Activated T-cell treated with anti-CD3 and anti-CD28 coated beads, Interleukin-2, amount 50 U/mL, for 4 hours (primary cell): ENCODE data around the gene HSPB7. TPM values are rescaled to one million over a fixed set of nuclear protein-coding genes. Genes with fewer than 3 reads are reported as not detected.
"Not testable (repeated sequence)": the region's sequence is repeated elsewhere in the genome, so short reads cannot be mapped to it uniquely, and the experiment has no call there.

Experiments
- ATAC-seq, 2 donors: fragments of 200-7000 bp; cut with Tn5 transposase; one replicate each; pipeline ENCODE4 v1.10.0; 2021
- DNase-seq: peaks from one replicate; pipeline ENCODE4 v3.0.0-alpha.2; 2020
- H3K27me3 Mint-ChIP-seq: one replicate; pipeline ENCODE4 v1.8.0; 2021; ENCODE audit warnings: low read depth, mixed read lengths
- H3K36me3 Mint-ChIP-seq: one replicate; pipeline ENCODE4 v1.8.0; 2022; ENCODE audit warnings: mixed read lengths; ENCODE audit not compliant: insufficient read depth
- H3K4me1 Mint-ChIP-seq: one replicate; pipeline ENCODE4 v1.8.0; 2021; ENCODE audit warnings: low read depth, mixed read lengths
- H3K4me3 Mint-ChIP-seq: one replicate; pipeline ENCODE4 v1.8.0; 2021; ENCODE audit warnings: mild to moderate bottlenecking, moderate library complexity, mixed read lengths
- H3K9me3 Mint-ChIP-seq: one replicate; pipeline ENCODE4 v1.8.0; 2021; ENCODE audit warnings: mixed read lengths
- total RNA-seq, 3 donors: library from RNA; stranded (reverse); gene quantifications; one replicate each; pipeline ENCODE4 v1.2.1, GENCODE V29; 2021

HSPB7 gene
- total RNA-seq, 3 donors from 2014 or later, result 0.16 to 0.43 (median 0.24) TPM

GRCh38 chr1:15994590-15995351 lies 23.1 kb downstream of the HSPB7 start:
- Mint-ChIP-seq H3K4me3 (no peak overlapping the region), H3K27me3 (no peaks in the 10 kb centered on the region), H3K36me3 (no peaks in the 10 kb centered on the region), H3K9me3 (no peaks in the 10 kb centered on the region), H3K4me1 (no peaks in the 10 kb centered on the region)
- ATAC-seq (peak; percentile 70 to 89), DNase-seq (peak; percentile 44)

- DNase-seq, result no peak
- Mint-ChIP-seq H3K4me1 (no peaks in the 10 kb centered on the region), H3K36me3 (no peaks in the 10 kb centered on the region), H3K27me3 (no peaks in the 10 kb centered on the region), H3K4me3 (no peak overlapping the region), H3K9me3 (no peaks in the 10 kb centered on the region)
- no peak for ATAC-seq
Observed at GRCh38 chr1:15994081-15994480, 23.8 kb downstream of the HSPB7 start.

GRCh38 chr1:15993666-15994065 lies 24.2 kb downstream of the HSPB7 start:
- H3K4me3 Mint-ChIP-seq, result no peak overlapping the region

GRCh38 chr1:15992582-15993500 lies 25.0 kb downstream of the HSPB7 start:
- no peaks in the 10 kb centered on the region for H3K9me3 Mint-ChIP-seq
- H3K4me3 Mint-ChIP-seq, result no peak overlapping the region
- ATAC-seq (no peak), DNase-seq (no peak)
- H3K4me1 Mint-ChIP-seq, result no peaks in the 10 kb centered on the region
- H3K36me3 Mint-ChIP-seq, result no peaks in the 10 kb centered on the region
- H3K27me3 Mint-ChIP-seq, result no peaks in the 10 kb centered on the region

More at GRCh38 chr1:15993666-15994065, 24.2 kb downstream of the HSPB7 start:
- no peak for ATAC-seq
- no peaks in the 10 kb centered on the region for H3K4me1 Mint-ChIP-seq
- no peaks in the 10 kb centered on the region for H3K36me3 Mint-ChIP-seq
- no peaks in the 10 kb centered on the region for H3K9me3 Mint-ChIP-seq
- H3K27me3 Mint-ChIP-seq, result no peaks in the 10 kb centered on the region
- DNase-seq, result no peak

GRCh38 chr1:15992187-15992553 lies 25.7 kb downstream of the HSPB7 start:
- ATAC-seq (no peak), DNase-seq (no peak)
- H3K4me3 Mint-ChIP-seq, result no peak overlapping the region
- no peaks in the 10 kb centered on the region for H3K9me3 Mint-ChIP-seq
- no peaks in the 10 kb centered on the region for H3K36me3 Mint-ChIP-seq
- no peaks in the 10 kb centered on the region for H3K4me1 Mint-ChIP-seq
- H3K27me3 Mint-ChIP-seq, result no peaks in the 10 kb centered on the region

GRCh38 chr1:15991427-15992186 lies 26.2 kb downstream of the HSPB7 start:
- no peaks in the 10 kb centered on the region for H3K27me3 Mint-ChIP-seq
- DNase-seq (no peak), ATAC-seq (no peak)
- H3K36me3 Mint-ChIP-seq, result no peaks in the 10 kb centered on the region
- no peak overlapping the region for H3K4me3 Mint-ChIP-seq
- no peaks in the 10 kb centered on the region for H3K4me1 Mint-ChIP-seq
- H3K9me3 Mint-ChIP-seq, result no peaks in the 10 kb centered on the region

- Mint-ChIP-seq H3K27me3 (peaks cover under 1% of the 10 kb centered on the region), H3K4me3 (no peak overlapping the region), H3K9me3 (no peaks in the 10 kb centered on the region), H3K36me3 (no peaks in the 10 kb centered on the region), H3K4me1 (peaks cover 9% of the 10 kb centered on the region)
- ATAC-seq (no peak), DNase-seq (no peak)
Observed at GRCh38 chr1:15989776-15990175, 28.1 kb downstream of the HSPB7 start.

GRCh38 chr1:15988856-15989736 lies 28.7 kb downstream of the HSPB7 start:
- Mint-ChIP-seq H3K27me3 (peaks cover 1% of the 10 kb centered on the region), H3K4me3 (no peak overlapping the region), H3K9me3 (no peaks in the 10 kb centered on the region), H3K36me3 (no peaks in the 10 kb centered on the region), H3K4me1 (peaks cover 11% of the 10 kb centered on the region)
- ATAC-seq (no peak), DNase-seq (no peak)

GRCh38 chr1:15985611-15986297 lies 32.1 kb downstream of the HSPB7 start:
- H3K4me3 Mint-ChIP-seq, result no peak overlapping the region
- ATAC-seq (peak in 1 of 2 donors; percentile 38), DNase-seq (no peak)
- peaks cover 1% of the 10 kb centered on the region for H3K27me3 Mint-ChIP-seq
- H3K36me3 Mint-ChIP-seq, result no peaks in the 10 kb centered on the region
- H3K9me3 Mint-ChIP-seq, result no peaks in the 10 kb centered on the region
- H3K4me1 Mint-ChIP-seq, result peaks cover 17% of the 10 kb centered on the region

- DNase-seq, result no peak
- H3K4me1 Mint-ChIP-seq, result peaks cover 19% of the 10 kb centered on the region
- H3K36me3 Mint-ChIP-seq, result no peaks in the 10 kb centered on the region
- ATAC-seq, result no peak
- H3K9me3 Mint-ChIP-seq, result no peaks in the 10 kb centered on the region
- peaks cover 1% of the 10 kb centered on the region for H3K27me3 Mint-ChIP-seq
- no peak overlapping the region for H3K4me3 Mint-ChIP-seq
Observed at GRCh38 chr1:15983275-15983674, 34.6 kb downstream of the HSPB7 start.

GRCh38 chr1:15981679-15982078 lies 36.2 kb downstream of the HSPB7 start:
- DNase-seq (no peak), ATAC-seq (no peak)
- H3K4me1 Mint-ChIP-seq, result peaks cover 20% of the 10 kb centered on the region
- H3K4me3 Mint-ChIP-seq, result no peak overlapping the region
- H3K9me3 Mint-ChIP-seq, result no peaks in the 10 kb centered on the region
- peaks cover 1% of the 10 kb centered on the region for H3K27me3 Mint-ChIP-seq
- no peaks in the 10 kb centered on the region for H3K36me3 Mint-ChIP-seq

GRCh38 chr1:15977947-15978346 lies 39.9 kb downstream of the HSPB7 start:
- not testable (repeated sequence) for H3K27me3 Mint-ChIP-seq, ATAC-seq, H3K9me3 Mint-ChIP-seq, H3K4me3 Mint-ChIP-seq, H3K36me3 Mint-ChIP-seq, DNase-seq
- H3K4me1 Mint-ChIP-seq, result peaks cover 29% of the 10 kb centered on the region
